ENCODE results near the gene VPS37D.
"Not testable (repeated sequence)": the region's sequence is repeated elsewhere in the genome, so short reads cannot be mapped to it uniquely, and the experiment has no call there.

Gene VPS37D

DNA sequence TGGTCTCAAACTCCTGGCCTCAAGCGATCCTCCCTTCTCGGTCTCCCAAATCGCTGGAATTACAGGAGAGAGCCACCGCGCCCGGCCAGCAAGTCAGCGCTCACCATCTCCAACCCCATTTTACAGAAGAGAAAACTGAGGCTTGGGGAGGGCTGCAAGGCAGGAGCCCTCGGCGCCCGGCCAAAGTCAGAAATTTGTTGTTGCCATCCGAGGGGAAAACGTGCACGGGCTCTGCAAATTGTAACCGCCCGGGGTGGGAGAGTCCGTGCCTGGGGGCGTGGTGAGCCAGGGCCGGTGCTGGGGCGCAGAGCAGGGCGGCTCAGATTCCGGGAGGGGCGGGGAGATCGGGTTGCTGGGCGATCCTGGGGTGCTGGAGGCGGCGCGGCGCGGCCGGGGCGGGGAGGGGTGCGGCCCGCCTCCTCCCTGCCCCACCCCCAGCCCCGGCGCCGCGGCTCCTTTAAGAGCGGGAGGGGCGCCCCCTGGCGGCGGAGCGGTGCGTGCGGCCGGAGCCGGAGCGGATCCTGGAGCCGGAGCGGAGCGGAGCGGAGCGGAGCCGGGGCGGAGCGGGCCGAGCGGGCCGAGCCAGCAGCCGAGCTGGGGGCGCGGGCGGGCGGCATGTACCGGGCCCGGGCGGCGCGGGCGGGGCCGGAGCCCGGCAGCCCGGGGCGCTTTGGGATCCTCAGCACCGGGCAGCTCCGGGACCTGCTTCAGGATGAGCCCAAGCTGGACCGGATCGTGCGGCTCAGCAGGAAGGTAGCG is at the start of gene VPS37D:
Gene VPS37D, plus strand, starts transcription at position 488 of the 759 bp plus-strand sequence. Its CDS starts 128 bp downstream, at position 616.
- DNase-seq = peak; percentile 67

GRCh38 chr7:73618538-73618937 is 49.1 kb upstream of the VPS37D start:
- no peak for DNase-seq

GRCh38 chr7:73619394-73619793 is 48.2 kb upstream of the VPS37D start:
- not testable (repeated sequence) for DNase-seq

DNA sequence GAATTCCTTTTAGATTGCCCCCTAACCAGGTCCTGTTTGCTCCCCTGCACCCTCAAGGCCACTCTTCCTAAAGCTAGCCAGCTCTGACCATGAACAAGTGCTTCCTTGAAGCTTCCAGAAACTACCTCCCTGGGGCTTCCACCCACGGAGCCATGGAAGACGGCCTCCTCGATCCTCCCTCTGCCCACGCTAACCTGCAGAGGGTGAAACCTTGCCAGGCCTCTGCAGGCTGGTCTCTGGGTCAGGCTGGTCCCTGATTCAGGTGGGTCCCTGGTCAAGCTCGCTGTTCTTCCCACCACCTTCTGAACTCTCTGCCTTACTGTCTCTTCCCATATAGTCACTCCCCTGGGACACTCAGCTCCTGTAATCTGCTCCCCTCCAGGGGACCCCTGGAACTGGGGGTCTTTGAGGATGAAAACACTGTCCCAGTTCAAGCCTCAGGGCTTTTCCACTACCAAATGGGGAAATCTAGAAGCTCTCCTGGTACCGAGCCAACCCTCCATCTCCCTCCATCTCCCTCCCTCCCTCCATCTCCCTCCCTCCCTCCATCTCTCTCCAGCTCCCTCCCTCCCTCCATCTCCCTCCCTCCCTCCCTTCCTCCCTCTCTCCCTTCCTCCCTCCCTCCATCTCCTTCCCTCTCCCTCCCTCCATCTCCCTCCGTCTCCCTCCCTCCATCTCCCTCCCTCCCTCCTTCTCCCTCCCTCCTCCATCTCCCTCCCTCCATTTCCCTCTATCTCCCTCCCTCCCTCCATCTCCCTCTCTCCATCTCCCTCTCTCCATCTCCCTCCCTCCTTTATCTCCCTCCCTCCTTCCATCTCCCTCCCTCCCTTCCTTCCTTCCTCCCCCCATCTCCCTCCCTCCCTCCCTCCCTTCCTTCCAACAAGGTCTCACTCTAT is 46.2 kb upstream of the VPS37D start:
- no peak for DNase-seq

DNA sequence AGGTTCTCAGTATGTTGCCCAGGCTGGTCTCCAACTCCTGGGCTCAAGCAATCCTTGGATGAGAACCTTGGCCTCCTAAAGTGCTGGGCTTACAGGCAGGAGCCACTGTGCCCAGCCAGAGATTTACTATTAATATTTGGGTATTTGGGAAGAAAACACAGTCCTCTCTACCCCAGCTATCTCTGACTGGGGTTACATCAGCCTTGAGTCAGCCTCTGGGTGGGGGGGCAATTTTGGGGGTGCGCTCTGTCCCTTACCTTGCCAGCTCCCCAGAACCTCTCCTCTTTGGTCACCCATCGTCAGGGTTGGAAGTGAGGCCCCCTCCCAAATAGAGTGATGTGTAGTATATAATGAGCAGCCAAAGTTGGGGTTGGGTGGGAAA is 45.1 kb upstream of the VPS37D start:
- DNase-seq = no peak

- DNase-seq = no peak
Measured at GRCh38 chr7:73622909-73623797, 44.5 kb upstream of the VPS37D start.

- DNase-seq = no peak
Measured at GRCh38 chr7:73623798-73624668, 43.6 kb upstream of the VPS37D start, which contains the start of gene MLXIPL. MLXIPL (minus strand) TSS chr7:73624522; CDS start chr7:73624492, 30 bp downstream.

- no peak for DNase-seq
Measured at GRCh38 chr7:73624669-73625001, 43.0 kb upstream of the VPS37D start.

- DNase-seq = no peak
Measured at GRCh38 chr7:73625276-73625675, 42.4 kb upstream of the VPS37D start.

DNA sequence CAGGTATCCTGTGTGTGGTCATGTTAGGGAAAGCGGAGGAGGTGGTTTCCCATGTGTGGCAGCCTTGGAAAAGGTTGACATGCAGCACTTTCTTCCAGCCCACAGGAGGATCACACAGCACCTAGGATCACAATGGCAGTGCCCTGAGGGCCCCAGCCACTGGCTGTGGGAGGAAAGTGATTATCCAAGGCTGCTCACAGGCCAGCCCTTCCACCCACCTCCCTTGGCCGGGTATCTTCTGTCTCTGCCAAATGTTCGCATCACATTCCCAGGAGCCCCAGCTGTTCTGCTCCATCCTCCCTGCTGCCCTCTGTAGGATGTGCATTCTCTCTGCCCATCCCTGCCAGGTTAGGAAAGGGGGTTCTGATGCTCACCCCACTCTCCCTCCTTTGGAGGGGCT is 40.8 kb upstream of the VPS37D start:
- no peak for DNase-seq

GRCh38 chr7:73628504-73628903 is 39.1 kb upstream of the VPS37D start:
- DNase-seq = no peak

GRCh38 chr7:73631558-73631957 is 36.1 kb upstream of the VPS37D start:
- no peak for DNase-seq

- DNase-seq = no peak
Measured at GRCh38 chr7:73633323-73633722, 34.3 kb upstream of the VPS37D start.

- DNase-seq = no peak
Measured at GRCh38 chr7:73633844-73634243, 33.8 kb upstream of the VPS37D start.

- DNase-seq = no peak
Measured at GRCh38 chr7:73635428-73636200, 32.0 kb upstream of the VPS37D start.

GRCh38 chr7:73638911-73639310 is 28.7 kb upstream of the VPS37D start:
- no peak for DNase-seq

DNA sequence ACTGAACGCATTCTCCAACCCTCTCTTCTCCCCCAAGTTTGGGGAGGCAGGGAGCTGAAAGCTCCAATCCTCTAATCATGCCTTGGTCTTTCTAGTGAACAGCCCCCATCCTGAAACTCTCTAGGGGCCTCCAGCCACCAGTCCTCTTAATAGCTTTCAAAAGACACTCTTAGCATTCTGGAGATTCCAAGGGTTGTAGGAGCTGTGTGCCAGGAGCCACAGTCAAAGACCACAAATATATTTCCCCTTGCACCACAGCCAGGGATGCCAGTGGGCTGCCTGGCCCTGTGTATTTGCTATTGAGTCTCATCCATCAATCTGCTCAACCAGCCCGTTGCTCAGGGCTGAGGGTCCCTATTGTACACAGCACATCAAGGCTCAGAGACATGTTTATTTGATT is 24.8 kb upstream of the VPS37D start:
- no peak for DNase-seq

- no peak for DNase-seq
Measured at GRCh38 chr7:73644688-73645286, 22.8 kb upstream of the VPS37D start.

DNA sequence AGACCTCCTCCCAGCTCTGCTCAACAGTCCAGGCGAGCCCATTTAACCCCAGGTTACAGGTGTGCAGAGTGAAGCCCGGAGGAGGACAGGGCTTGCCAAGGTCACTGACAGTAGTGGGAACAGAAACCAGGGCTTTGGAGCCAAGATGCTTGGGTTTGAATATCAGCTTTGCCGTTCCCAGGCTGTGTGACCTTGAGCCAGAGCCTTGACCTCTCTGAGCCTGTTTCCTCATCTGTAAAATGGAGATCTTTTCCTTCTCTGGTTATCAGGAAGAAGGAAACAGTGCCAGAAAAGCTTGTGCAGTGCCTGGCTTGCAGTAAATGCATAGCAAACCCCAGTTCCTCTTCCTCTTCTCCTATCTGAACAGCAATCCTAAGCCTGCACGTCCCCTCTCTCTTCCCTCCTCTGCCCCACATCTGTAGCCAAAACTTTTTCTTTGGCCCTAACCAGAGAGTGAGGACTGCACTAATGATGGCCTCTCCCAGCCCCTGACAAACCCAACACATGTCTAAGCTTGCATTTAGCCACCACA is 21.9 kb upstream of the VPS37D start:
- no peak for DNase-seq

All from GOT3 (cell line).